ENCODE measurements around the gene SEC61G.

The SEC61G gene

DNA sequence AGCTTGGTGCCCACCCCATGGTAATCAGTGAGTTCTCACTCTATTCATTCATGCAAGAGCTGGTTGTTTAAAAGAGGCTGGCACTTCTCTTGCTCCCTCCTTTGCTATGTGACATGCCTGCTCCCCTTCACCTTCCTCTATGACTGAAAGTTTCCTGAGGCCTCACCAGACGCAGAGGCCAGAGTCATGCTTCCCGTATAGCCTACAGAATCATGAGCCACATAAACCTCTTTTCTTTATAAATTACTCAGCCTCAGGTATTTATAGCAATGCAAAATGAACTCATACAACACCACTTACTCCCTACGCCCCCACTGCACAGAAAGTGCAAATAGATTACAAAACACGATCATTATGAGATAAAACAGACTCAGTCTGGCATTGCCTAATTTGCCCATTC lies 39.0 kb downstream of the SEC61G start:
- no peaks in the 10 kb centered on the region for H3K36me3 ChIP-seq (ENCODE audit: control insufficient read depth, insufficient read depth, low read length)
- H3K9me3 ChIP-seq (ENCODE audit: control insufficient read depth, low read length): no peaks in the 10 kb centered on the region
- 88 to 91% methylated on average over 4 of the region's 4 CpGs for WGBS, 2 experiments (ENCODE audit: insufficient coverage in 2 of 2)
- H3K4me3 ChIP-seq (ENCODE audit: extremely low read depth, insufficient read depth, low read length, poor library complexity, severe bottlenecking): no peak overlapping the region
- H3K27ac ChIP-seq (ENCODE audit: low read depth, low read length, severe bottlenecking): no peak overlapping the region
- no peaks in the 10 kb centered on the region for H3K4me1 ChIP-seq (ENCODE audit: control insufficient read depth, insufficient read depth, low read length, poor library complexity, severe bottlenecking)

DNA sequence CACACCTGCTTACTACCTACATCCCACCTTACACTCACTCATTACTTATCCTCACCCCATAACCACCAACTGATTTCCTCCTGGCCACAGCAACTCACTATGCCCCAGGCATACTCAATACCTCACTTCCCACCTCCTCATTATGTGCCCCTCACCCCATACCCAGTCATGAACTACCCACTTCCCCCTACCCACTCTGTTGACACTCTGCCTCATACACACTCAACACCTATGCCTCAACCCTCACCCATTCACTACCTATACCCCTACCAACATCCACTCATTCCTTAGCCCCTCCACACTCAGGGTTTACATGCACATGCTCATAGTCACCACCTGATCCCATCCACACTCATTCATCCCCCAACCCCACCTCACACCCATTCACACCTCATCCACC lies 39.6 kb downstream of the SEC61G start:
- H3K36me3 ChIP-seq (ENCODE audit: control insufficient read depth, insufficient read depth, low read length): no peaks in the 10 kb centered on the region
- no peaks in the 10 kb centered on the region for H3K9me3 ChIP-seq (ENCODE audit: control insufficient read depth, low read length)
- no peak overlapping the region for H3K4me3 ChIP-seq (ENCODE audit: extremely low read depth, insufficient read depth, low read length, poor library complexity, severe bottlenecking)
- H3K4me1 ChIP-seq (ENCODE audit: control insufficient read depth, insufficient read depth, low read length, poor library complexity, severe bottlenecking): no peaks in the 10 kb centered on the region
- H3K27ac ChIP-seq (ENCODE audit: low read depth, low read length, severe bottlenecking): no peak overlapping the region

DNA sequence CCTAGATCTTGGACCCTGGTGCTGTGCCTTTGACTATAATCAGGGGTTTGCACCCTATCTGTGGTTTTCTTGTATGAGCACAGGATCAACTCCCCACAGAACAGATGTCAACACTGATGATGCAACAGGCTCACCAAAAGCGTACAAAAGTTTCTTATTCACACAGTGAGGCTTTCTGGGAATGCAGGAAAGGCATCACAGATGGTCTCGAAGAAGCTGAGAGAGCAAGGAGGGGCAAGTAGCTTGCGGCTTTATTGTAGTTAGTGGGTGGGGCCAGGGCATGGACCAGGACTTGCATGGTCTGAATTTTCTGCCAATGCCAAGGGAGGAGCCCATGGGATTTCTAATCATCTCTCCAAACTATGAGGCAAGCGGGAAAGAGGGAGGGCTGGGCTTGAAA lies 46.2 kb downstream of the SEC61G start:
- H3K36me3 ChIP-seq (ENCODE audit: control insufficient read depth, insufficient read depth, low read length): no peaks in the 10 kb centered on the region
- H3K4me1 ChIP-seq (ENCODE audit: control insufficient read depth, insufficient read depth, low read length, poor library complexity, severe bottlenecking): no peaks in the 10 kb centered on the region
- no peak overlapping the region for H3K4me3 ChIP-seq (ENCODE audit: extremely low read depth, insufficient read depth, low read length, poor library complexity, severe bottlenecking)
- 87 to 96% methylated on average over 3 to 4 of the region's 4 CpGs for WGBS, 2 experiments (ENCODE audit: insufficient coverage in 2 of 2)
- H3K9me3 ChIP-seq (ENCODE audit: control insufficient read depth, low read length): peaks cover 14% of the 10 kb centered on the region
- no peak overlapping the region for H3K27ac ChIP-seq (ENCODE audit: low read depth, low read length, severe bottlenecking)

DNA sequence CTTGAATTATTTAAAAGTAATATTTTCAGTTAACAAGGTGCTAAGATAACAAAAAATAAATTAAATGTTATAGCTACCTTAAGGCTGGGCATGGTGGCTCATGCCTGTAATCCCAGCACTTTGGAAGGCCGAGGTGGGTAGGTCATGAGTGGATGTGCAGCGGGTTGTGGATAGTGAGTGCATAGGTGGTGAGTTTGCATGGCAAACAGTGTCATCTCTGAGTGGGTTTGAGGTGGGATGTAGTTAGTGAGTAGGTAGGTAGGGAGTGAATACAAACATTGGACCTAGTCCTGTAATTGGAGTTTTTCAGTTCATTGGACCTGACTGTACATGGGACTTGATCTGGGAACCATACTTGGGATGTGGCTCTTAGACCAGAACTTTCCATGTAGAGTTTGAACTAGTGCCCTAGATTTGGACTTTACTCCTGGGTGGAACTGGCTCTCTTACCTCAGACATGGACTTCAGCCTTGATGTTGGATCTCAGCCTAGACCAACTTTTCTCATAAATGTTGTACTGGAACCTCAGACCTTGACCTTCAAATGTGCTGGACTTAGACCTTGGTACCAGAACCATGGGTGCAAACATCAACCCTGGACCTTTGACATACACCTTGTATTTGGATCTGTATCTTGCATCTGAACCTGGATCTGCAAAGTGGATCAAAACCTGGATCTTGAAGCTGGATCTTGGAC lies 47.0 kb downstream of the SEC61G start:
- WGBS, 2 experiments (ENCODE audit: insufficient coverage in 2 of 2): 83% methylated on average over 2 of the region's 2 CpGs
- no peaks in the 10 kb centered on the region for H3K4me1 ChIP-seq (ENCODE audit: control insufficient read depth, insufficient read depth, low read length, poor library complexity, severe bottlenecking)
- H3K9me3 ChIP-seq (ENCODE audit: control insufficient read depth, low read length): peaks cover 14% of the 10 kb centered on the region
- H3K27ac ChIP-seq (ENCODE audit: low read depth, low read length, severe bottlenecking): no peak overlapping the region
- H3K36me3 ChIP-seq (ENCODE audit: control insufficient read depth, insufficient read depth, low read length): no peaks in the 10 kb centered on the region
- no peak overlapping the region for H3K4me3 ChIP-seq (ENCODE audit: extremely low read depth, insufficient read depth, low read length, poor library complexity, severe bottlenecking)

DNA sequence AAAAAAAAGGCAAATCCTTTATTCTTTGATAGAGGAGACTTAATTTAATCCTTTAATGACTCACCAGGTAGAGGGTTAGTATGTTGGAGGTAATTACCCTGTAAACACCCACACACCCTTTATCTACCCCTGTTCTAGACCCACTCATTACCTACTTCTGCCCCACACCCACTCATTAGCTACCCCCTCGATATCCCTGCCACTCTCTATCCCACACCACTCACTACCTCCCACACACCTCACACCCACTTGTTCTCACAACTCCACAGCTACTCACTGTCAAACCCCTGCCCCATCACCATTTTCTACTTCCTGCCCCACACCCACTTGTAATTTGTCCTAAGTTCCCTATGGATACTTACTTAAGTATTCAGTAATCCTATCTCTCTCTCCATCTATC lies 49.7 kb downstream of the SEC61G start:
- no peaks in the 10 kb centered on the region for H3K36me3 ChIP-seq (ENCODE audit: control insufficient read depth, insufficient read depth, low read length)
- no peak overlapping the region for H3K27ac ChIP-seq (ENCODE audit: low read depth, low read length, severe bottlenecking)
- no peaks in the 10 kb centered on the region for H3K4me1 ChIP-seq (ENCODE audit: control insufficient read depth, insufficient read depth, low read length, poor library complexity, severe bottlenecking)
- peaks cover 14% of the 10 kb centered on the region for H3K9me3 ChIP-seq (ENCODE audit: control insufficient read depth, low read length)
- 55 to 69% methylated on average over 1 of the region's 1 CpG for WGBS, 2 experiments (ENCODE audit: insufficient coverage in 2 of 2)
- H3K4me3 ChIP-seq (ENCODE audit: extremely low read depth, insufficient read depth, low read length, poor library complexity, severe bottlenecking): no peak overlapping the region

DNA sequence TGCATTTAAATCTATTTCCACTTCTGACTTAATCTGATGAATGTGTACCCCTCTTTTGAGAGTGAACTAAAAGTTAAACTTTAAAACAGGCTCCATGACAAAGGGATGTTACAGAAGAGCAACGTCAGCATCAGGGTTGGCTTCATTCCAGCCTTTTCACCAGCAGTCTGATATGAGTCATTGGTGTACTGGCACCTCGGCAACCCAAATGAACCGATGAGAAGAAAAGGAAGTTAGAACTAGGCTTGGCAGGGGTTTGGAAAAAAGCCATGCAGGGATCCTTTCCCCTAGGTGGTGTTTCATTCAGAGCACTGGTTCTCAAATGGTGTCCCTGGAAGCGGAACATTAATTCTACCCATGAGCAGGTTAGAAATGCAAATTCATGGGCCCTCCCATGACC lies 53.6 kb downstream of the SEC61G start:
- Histone ChIP-seq H3K9me3 (ENCODE audit: control insufficient read depth, low read length) (peaks cover 14% of the 10 kb centered on the region), H3K4me1 (ENCODE audit: control insufficient read depth, insufficient read depth, low read length, poor library complexity, severe bottlenecking) (no peaks in the 10 kb centered on the region), H3K4me3 (ENCODE audit: extremely low read depth, insufficient read depth, low read length, poor library complexity, severe bottlenecking) (no peak overlapping the region), H3K27ac (ENCODE audit: low read depth, low read length, severe bottlenecking) (no peak overlapping the region), H3K36me3 (ENCODE audit: control insufficient read depth, insufficient read depth, low read length) (no peaks in the 10 kb centered on the region)
- WGBS, 2 experiments (ENCODE audit: insufficient coverage in 2 of 2): 55 to 89% methylated on average over 3 of the region's 4 CpGs

DNA sequence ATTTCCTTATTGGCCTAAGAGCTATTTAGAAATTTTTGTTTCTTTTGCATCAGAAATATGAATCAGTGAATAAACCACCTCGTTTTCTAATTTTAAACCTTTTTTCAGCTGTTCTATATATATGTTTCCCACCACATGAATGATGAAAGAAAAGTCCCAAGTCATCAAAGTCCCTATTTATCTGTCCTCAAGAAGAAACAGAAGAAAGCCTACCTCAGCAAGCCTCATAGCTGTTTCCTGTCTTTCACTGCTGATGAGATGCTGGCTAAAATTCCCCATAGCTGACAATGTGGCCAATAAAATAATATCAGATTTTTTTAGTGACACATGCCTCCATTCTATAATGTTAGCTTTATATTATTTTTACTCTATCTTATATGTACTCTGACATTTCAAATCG lies 54.2 kb downstream of the SEC61G start:
- no peak overlapping the region for H3K27ac ChIP-seq (ENCODE audit: low read depth, low read length, severe bottlenecking)

More for the DNA sequence above, 54.2 kb downstream of the SEC61G start:
- Histone ChIP-seq H3K9me3 (ENCODE audit: control insufficient read depth, low read length) (peaks cover 14% of the 10 kb centered on the region), H3K36me3 (ENCODE audit: control insufficient read depth, insufficient read depth, low read length) (no peaks in the 10 kb centered on the region), H3K4me1 (ENCODE audit: control insufficient read depth, insufficient read depth, low read length, poor library complexity, severe bottlenecking) (no peaks in the 10 kb centered on the region), H3K4me3 (ENCODE audit: extremely low read depth, insufficient read depth, low read length, poor library complexity, severe bottlenecking) (no peak overlapping the region)
- no CpG with 5 or more reads among the region's 2 CpGs for WGBS, 2 experiments (ENCODE audit: insufficient coverage in 2 of 2)

Data from mesodermal cell (in vitro differentiated cells).